Gastrocnemius medialis (tissue), 4 donors: ENCODE data around the gene EDC3. TPM values are rescaled to one million over a fixed set of nuclear protein-coding genes. Genes with fewer than 3 reads are reported as not detected.

Source experiments
- ATAC-seq, 2 donors: fragments of 150-250 bp; one replicate each; pipeline ENCODE4 v1.9.1; 2016
- DNase-seq, 2 donors: peaks; one replicate each; pipeline ENCODE4 v3.0.0-alpha.2; 2019
- H3K27ac ChIP-seq, 4 donors: fragments of 200-600 bp; sonication (generic); 1 replicate in 1 of 4; 2 replicates in 3 of 4; pipeline ENCODE4 v1.5.1; 2016 to 2018; ENCODE audit warnings: mild to moderate bottlenecking in 2 of 4, moderate library complexity in 1 of 4
- H3K27me3 ChIP-seq, 3 donors: fragments of 200-600 bp; sonication (generic) in 2 of 3; 1 replicate in 1 of 3; 2 replicates in 2 of 3; pipeline versions ENCODE4 v1.5.1 to v1.6.0; 2016 to 2019; ENCODE audit warnings: mild to moderate bottlenecking in 1 of 3, moderate library complexity in 1 of 3
- H3K36me3 ChIP-seq, 2 donors: fragments of 200-600 bp; sonication (generic) in 1 of 2; one replicate each; pipeline ENCODE4 v1.5.1; 2017 to 2018
- H3K4me1 ChIP-seq, 2 donors: fragments of 200-600 bp; sonication (generic) in 1 of 2; one replicate each; pipeline ENCODE4 v1.5.1; 2016 to 2017; ENCODE audit warnings: mild to moderate bottlenecking in 2 of 2
- H3K4me3 ChIP-seq, 4 donors: fragments of 200-600 bp; sonication (generic) in 3 of 4; 1 replicate in 1 of 4; 2 replicates in 3 of 4; pipeline ENCODE4 v1.5.1; 2016 to 2019; ENCODE audit warnings: mild to moderate bottlenecking in 2 of 4
- H3K9me3 ChIP-seq, 3 donors: fragments of 200-600 bp; sonication (generic) in 2 of 3; 1 replicate in 1 of 3; 2 replicates in 2 of 3; pipeline ENCODE4 v1.5.1; 2016 to 2019
- POLR2A ChIP-seq, 2 donors: fragments of 450-650 bp; IDR thresholded peaks; one replicate each; pipeline ENCODE4 v1.6.1; 2017; ENCODE audit warnings: antibody characterized with exemption in 2 of 2, mild to moderate bottlenecking in 2 of 2, moderate library complexity in 2 of 2
- in situ Hi-C, 4 donors: fragments of 200-750 bp; cut with MboI; loops; one replicate each; pipeline versions ENCODE4 v1.15.0 to v1.8.0; 2017; ENCODE audit warnings: low sequenced_read_pairs in 4 of 4
- intact Hi-C: fragments of 100-400 bp; cut with DNase I; formaldehyde crosslinking; loops from one replicate; pipeline ENCODE4 v1.15.1; 2023; ENCODE audit warnings: low total_unique reads
- total RNA-seq, 4 donors: library from RNA; depleted of rRNA; stranded (reverse); fragments of >200 nt; gene quantifications; one replicate each; pipeline versions ENCODE4 v1.1.0 to v1.2.3, GENCODE V29; 2016
- TF ChIP-seq, protein P1 (sequence below), 5 experiments: fragments of 450-650 bp in 3 of 5; fragments of 200-600 bp in 2 of 5; sonication (generic) in 2 of 5; IDR thresholded peaks in 4 of 5; conservative IDR thresholded peaks in 1 of 5; 1 replicate in 4 of 5; 2 replicates in 1 of 5; pipeline ENCODE4 v1.5.1; 2016 to 2019; ENCODE audit warnings: antibody characterized with exemption in 5 of 5, mild to moderate bottlenecking in 3 of 5, moderate library complexity in 3 of 5

EDC3 gene
- total RNA-seq, 4 donors from 2014 or later: 7.9 to 19.4 (median 11.6) TPM

DNA sequence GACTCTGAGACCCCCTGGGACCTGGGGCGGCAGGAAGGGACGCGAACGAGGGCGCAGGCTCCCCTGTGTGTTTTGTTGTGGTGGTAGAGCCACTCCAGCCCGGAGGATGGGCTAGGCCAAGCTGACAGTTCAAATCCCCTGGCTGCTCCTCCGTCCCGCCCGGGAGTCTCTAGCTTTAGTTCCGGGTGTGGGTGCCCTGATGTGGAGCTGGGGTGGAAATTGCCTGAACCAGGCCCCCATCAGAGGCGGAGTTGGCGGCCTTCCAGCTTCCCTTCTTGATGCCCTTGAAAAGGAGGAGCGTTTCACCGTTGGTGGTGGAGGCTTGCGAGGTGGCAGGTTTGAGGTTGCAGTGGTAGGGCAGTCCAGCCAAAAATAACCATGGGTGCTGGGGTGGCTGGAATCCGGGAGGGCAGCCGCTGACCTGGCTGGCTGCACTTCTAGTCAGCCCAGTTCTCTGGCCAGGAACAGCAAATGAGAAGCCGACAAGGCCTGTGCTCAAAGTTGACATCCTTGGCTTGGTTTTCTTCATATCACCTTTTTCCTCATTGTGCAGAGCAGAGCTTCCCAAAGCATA, 79.4 kb downstream of the EDC3 start:
- intact Hi-C loops: loop anchor here (1.0 to 10.0 kb wide), 4 partner anchors 154 to 932 kb away; partner anchors contain the start of genes CD276, COX5A and UBL7
- peak overlapping the region; percentile 74 to 94 (median 86) for H3K4me3 ChIP-seq
- ATAC-seq (peak; percentile 33 to 40), DNase-seq (peak; percentile 51 to 81)
- TF ChIP-seq POLR2A (IDR thresholded peaks at IDR 0.05): peak in 1 of 2 donors; percentile 23
- TF ChIP-seq, protein P1, sequence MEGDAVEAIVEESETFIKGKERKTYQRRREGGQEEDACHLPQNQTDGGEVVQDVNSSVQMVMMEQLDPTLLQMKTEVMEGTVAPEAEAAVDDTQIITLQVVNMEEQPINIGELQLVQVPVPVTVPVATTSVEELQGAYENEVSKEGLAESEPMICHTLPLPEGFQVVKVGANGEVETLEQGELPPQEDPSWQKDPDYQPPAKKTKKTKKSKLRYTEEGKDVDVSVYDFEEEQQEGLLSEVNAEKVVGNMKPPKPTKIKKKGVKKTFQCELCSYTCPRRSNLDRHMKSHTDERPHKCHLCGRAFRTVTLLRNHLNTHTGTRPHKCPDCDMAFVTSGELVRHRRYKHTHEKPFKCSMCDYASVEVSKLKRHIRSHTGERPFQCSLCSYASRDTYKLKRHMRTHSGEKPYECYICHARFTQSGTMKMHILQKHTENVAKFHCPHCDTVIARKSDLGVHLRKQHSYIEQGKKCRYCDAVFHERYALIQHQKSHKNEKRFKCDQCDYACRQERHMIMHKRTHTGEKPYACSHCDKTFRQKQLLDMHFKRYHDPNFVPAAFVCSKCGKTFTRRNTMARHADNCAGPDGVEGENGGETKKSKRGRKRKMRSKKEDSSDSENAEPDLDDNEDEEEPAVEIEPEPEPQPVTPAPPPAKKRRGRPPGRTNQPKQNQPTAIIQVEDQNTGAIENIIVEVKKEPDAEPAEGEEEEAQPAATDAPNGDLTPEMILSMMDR (IDR thresholded peaks at IDR 0.05 in 4 of 5, conservative IDR thresholded peaks at IDR 0.05 in 1 of 5): no peak
- H3K27me3 ChIP-seq: no peaks in the 10 kb centered on the region
- peak overlapping the region; percentile 94 to 100 (median 96) for H3K27ac ChIP-seq
- peaks cover 0 to 23% of the 10 kb centered on the region in 2 donors for H3K36me3 ChIP-seq
- no peaks in the 10 kb centered on the region for H3K9me3 ChIP-seq
- peaks cover 41 to 43% of the 10 kb centered on the region in 2 donors for H3K4me1 ChIP-seq
- in situ Hi-C loops: loop anchor here in 3 of 4 donors (10.0 to 25.0 kb wide), 2 partner anchors 72 to 154 kb away; partner anchors contain the start of genes ARID3B (in 2 of the 3) and UBL7 (in 1 of the 3)

DNA sequence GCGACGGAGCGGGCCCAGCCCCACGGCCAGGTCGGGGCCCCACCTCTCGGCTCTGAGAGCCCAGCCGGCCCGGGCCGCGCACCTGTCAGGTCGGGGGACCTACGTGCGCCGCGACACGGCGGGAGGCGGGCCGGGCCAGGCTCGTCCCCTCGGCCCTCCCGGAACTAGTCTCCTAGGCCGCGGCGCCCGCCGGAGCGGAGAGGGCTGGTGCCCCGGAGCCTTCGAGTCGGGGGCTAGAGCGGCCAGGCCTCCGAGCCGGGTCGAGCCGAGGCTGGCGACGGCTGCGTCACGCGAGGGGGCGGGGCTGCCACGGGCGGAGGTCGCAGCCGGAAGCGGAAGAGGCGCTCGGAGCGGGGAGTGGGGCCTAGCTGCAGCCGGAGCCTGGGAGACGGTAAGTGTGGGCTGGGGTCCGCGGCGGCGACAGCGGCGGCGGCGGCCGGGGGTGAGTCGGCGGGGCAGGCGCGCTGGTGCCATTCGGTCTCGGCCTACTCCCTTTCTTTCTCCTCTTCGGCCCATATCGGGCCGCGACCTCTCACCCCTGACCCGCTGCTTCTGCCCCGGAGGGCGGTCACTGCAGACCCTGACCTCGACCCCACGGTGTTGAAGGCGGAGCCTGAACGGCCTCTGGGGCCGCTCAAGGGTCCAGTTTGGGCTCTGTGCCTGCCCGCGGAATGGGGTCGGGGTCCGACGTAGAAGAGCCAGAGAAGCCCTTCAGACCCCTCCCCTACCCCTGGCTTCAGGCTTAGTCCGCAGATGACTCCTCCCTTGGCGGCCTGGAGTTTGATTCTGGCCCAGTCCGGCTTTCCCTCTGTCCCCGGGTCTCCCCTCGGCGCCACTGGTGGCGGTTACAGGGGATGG, 80.1 kb downstream of the EDC3 start, which contains the start of gene CLK3:
Gene CLK3, plus strand, starts transcription at position 329 of the 858 bp plus-strand sequence. CDS start 3,361 bp downstream, outside the sequence.
- ATAC-seq: peak; percentile 71 to 73
- peak; percentile 92 to 94 for DNase-seq
- peaks cover 34 to 39% of the 10 kb centered on the region in 2 donors for H3K4me1 ChIP-seq
- in situ Hi-C loops: loop anchor here in 3 of 4 donors (10.0 to 25.0 kb wide), 2 partner anchors 71 to 153 kb away; partner anchors contain the start of genes ARID3B (in 2 of the 3) and UBL7 (in 1 of the 3)
- intact Hi-C loops: loop anchor here (1.0 to 10.0 kb wide), 6 partner anchors 17 to 931 kb away; partner anchors contain the start of genes ARID3B, CD276, COX5A and UBL7
- H3K27me3 ChIP-seq: no peaks in the 10 kb centered on the region
- peak within 1 kb of the TSS; percentile 94 to 100 (median 96) for H3K27ac ChIP-seq
- peak within 1 kb of the TSS; percentile 74 to 94 (median 86) for H3K4me3 ChIP-seq
- no peaks in the 10 kb centered on the region for H3K9me3 ChIP-seq
- H3K36me3 ChIP-seq: peaks cover 0 to 16% of the 10 kb centered on the region in 2 donors
- peak; percentile 86 to 89 for TF ChIP-seq POLR2A (IDR thresholded peaks at IDR 0.05)
- TF ChIP-seq, protein P1 (IDR thresholded peaks at IDR 0.05 in 4 of 5, conservative IDR thresholded peaks at IDR 0.05 in 1 of 5): no peak

DNA sequence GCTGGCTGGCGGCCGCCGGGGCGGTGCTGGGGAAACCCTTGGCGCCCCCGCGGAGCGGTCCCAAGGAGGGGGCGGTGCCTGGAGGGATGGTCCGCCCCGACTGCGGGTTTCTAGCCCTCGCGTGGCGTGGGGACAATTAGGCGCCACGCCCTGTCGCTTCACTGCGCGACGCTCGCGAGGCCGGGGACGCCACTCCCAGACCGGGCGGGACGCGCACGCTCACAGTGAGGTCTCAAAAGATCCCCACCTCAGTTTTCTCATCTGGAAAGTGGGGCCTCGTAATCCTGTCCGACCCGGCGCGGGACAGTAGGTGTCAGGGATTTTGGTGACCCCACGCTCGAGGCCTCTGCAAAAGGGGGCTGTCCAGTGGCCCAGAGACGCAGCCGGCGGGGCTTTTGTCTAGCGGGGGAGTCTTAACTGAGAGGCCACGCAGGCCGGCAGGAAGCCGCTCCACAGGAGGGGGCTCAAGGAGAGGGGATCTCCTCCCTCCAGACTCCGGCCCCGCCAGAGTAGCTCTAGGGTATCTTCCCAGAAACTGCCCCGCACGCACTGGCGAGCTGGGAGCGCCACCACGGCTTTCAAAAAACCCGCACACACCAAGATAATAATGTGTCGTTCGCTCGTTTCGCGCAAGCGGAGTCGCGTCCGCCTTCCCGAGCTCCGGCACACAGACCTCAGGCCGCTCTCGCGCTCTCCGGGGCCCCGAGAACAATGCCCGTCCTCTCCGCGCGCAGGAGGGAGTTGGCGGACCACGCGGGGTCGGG, 80.9 kb downstream of the EDC3 start:
- peaks cover 0 to 8% of the 10 kb centered on the region in 2 donors for H3K36me3 ChIP-seq
- H3K27ac ChIP-seq: peak overlapping the region; percentile 94 to 100 (median 96)
- no peaks in the 10 kb centered on the region for H3K9me3 ChIP-seq
- peak; percentile 55 to 78 for DNase-seq
- intact Hi-C loops (loop anchor here (1.0 to 10.0 kb wide), 5 partner anchors 17 to 930 kb away; partner anchors contain the start of genes ARID3B, CD276 and UBL7), in situ Hi-C loops (loop anchor here in 3 of 4 donors (5.0 to 25.0 kb wide), 3 partner anchors 70 to 153 kb away; partner anchors contain the start of genes ARID3B (in 2 of the 3) and UBL7 (in 1 of the 3))
- peaks cover 31 to 32% of the 10 kb centered on the region in 2 donors for H3K4me1 ChIP-seq
- no peaks in the 10 kb centered on the region for H3K27me3 ChIP-seq
- H3K4me3 ChIP-seq: peak overlapping the region; percentile 74 to 94 (median 86)
- TF ChIP-seq, protein P1 (IDR thresholded peaks at IDR 0.05 in 4 of 5, conservative IDR thresholded peaks at IDR 0.05 in 1 of 5): no peak
- peak; percentile 1 to 38 for TF ChIP-seq POLR2A (IDR thresholded peaks at IDR 0.05)
- ATAC-seq: peak; percentile 44 to 47
